Measurements from ENCODE around the gene SEH1L. TPM values are rescaled to one million over a fixed set of nuclear protein-coding genes. Genes with fewer than 3 reads are reported as not detected.
A peak's percentile ranks its signal among the peaks of the same experiment; 100 is the strongest.

Gene SEH1L
- total RNA-seq, 4 donors from 2014 or later, result 28.4 to 102 (median 48.6) TPM

GRCh38 chr18:12943215-12943614, 4.6 kb upstream of the SEH1L start:
- DNase-seq (ENCODE audit: low spot score), result no peak
- no peak for TF ChIP-seq CTCF (IDR thresholded peaks at IDR 0.05)
- ATAC-seq (ENCODE audit: low FRiP score), result no peak

- DNase-seq (ENCODE audit: low spot score) (no peak), ATAC-seq (ENCODE audit: low FRiP score) (no peak)
- TF ChIP-seq CTCF (IDR thresholded peaks at IDR 0.05), result no peak
These were observed 3.1 kb upstream of the SEH1L start for GRCh38 chr18:12944709-12945108.

GRCh38 chr18:12946549-12947284, 1.1 kb upstream of the SEH1L start:
- DNase-seq (ENCODE audit: low spot score) (no peak), ATAC-seq (ENCODE audit: low FRiP score) (peak; percentile 9)
- TF ChIP-seq CTCF (IDR thresholded peaks at IDR 0.05), result no peak

GRCh38 chr18:12948050-12948804, 416 bp downstream of the SEH1L start:
- peak; percentile 92 for ATAC-seq (ENCODE audit: low FRiP score)
- TF ChIP-seq CTCF (IDR thresholded peaks at IDR 0.05), result no peak
- DNase-seq (ENCODE audit: low spot score), result peak; percentile 87

- no peak for DNase-seq (ENCODE audit: low spot score)
- no peak for ATAC-seq (ENCODE audit: low FRiP score)
- TF ChIP-seq CTCF (IDR thresholded peaks at IDR 0.05), result no peak
These were observed 10.7 kb downstream of the SEH1L start for GRCh38 chr18:12958478-12958877.

- no peak for TF ChIP-seq CTCF (IDR thresholded peaks at IDR 0.05)
- no peak for DNase-seq (ENCODE audit: low spot score)
- no peak for ATAC-seq (ENCODE audit: low FRiP score)
These were observed 12.6 kb downstream of the SEH1L start for GRCh38 chr18:12960395-12960794.

All from omental fat pad (tissue), 4 donors.